Neural progenitor cell (in vitro differentiated cells): ENCODE results near the gene NUDC. TPM values are rescaled to one million over a fixed set of nuclear protein-coding genes. Genes with fewer than 3 reads are reported as not detected.

Source experiments
- DNase-seq: peaks from one replicate; pipeline ENCODE4 v3.0.0-alpha.2; 2016; ENCODE audit warnings: low spot score
- H2AFZ ChIP-seq: fragments of 200-600 bp; sonication (generic); replicated peaks from 2 replicates; pipeline ENCODE4 v1.6.1; 2016; ENCODE audit warnings: antibody characterized with exemption
- H3F3A ChIP-seq: fragments of 200-600 bp; sonication (generic); 2 replicates; pipeline ENCODE4 v1.6.1; 2016; ENCODE audit warnings: antibody characterized with exemption, low read depth
- H3K27ac ChIP-seq: fragments of 200-600 bp; sonication (generic); 2 replicates; pipeline ENCODE4 v1.5.1; 2016; ENCODE audit warnings: mild to moderate bottlenecking
- H3K27me3 ChIP-seq: fragments of 200-600 bp; sonication (generic); 2 replicates; pipeline ENCODE4 v1.6.1; 2016; ENCODE audit warnings: mild to moderate bottlenecking, moderate library complexity
- H3K36me3 ChIP-seq: fragments of 200-600 bp; sonication (generic); 2 replicates; pipeline ENCODE4 v1.5.1; 2016
- H3K4me1 ChIP-seq: fragments of 200-600 bp; sonication (generic); 2 replicates; pipeline ENCODE4 v1.6.1; 2016; ENCODE audit warnings: mixed run types
- H3K4me2 ChIP-seq: fragments of 200-600 bp; sonication (generic); 2 replicates; pipeline ENCODE4 v1.6.1; 2016
- H3K4me3 ChIP-seq: fragments of 200-600 bp; sonication (generic); 2 replicates; pipeline ENCODE4 v1.5.1; 2016
- H3K79me2 ChIP-seq: fragments of 200-600 bp; sonication (generic); 2 replicates; pipeline ENCODE4 v1.6.1; 2016; ENCODE audit warnings: low read depth
- H3K9ac ChIP-seq: fragments of 200-600 bp; sonication (generic); 2 replicates; pipeline ENCODE4 v1.6.1; 2016
- H3K9me3 ChIP-seq: fragments of 200-600 bp; sonication (generic); 2 replicates; pipeline ENCODE4 v1.5.1; 2016; ENCODE audit warnings: low read depth
- H4K20me1 ChIP-seq: fragments of 200-600 bp; sonication (generic); 2 replicates; pipeline ENCODE4 v1.6.1; 2016; ENCODE audit warnings: low read depth
- H3K27ac Mint-ChIP-seq: 3 replicates; pipeline ENCODE4 v1.8.0; 2021; ENCODE audit warnings: mixed read lengths
- H3K27me3 Mint-ChIP-seq: 2 replicates; pipeline ENCODE4 v1.8.0; 2022; ENCODE audit warnings: low read depth, mild to moderate bottlenecking, inconsistent platforms, moderate library complexity, mixed read lengths; ENCODE audit not compliant: insufficient read depth
- H3K36me3 Mint-ChIP-seq: 3 replicates; pipeline ENCODE4 v1.8.0; 2021; ENCODE audit warnings: mixed read lengths
- H3K4me1 Mint-ChIP-seq: 3 replicates; pipeline ENCODE4 v1.8.0; 2021; ENCODE audit warnings: mixed read lengths
- H3K4me3 Mint-ChIP-seq: 3 replicates; pipeline ENCODE4 v1.8.0; 2021; ENCODE audit warnings: mild to moderate bottlenecking, moderate library complexity, mixed read lengths
- H3K9me3 Mint-ChIP-seq: 3 replicates; pipeline ENCODE4 v1.8.0; 2020; ENCODE audit warnings: mixed read lengths
- CTCF ChIP-seq: fragments of 200-600 bp; sonication (generic); IDR thresholded peaks from 2 replicates; pipeline ENCODE4 v1.5.1; 2017; ENCODE audit warnings: antibody characterized with exemption, mild to moderate bottlenecking
- EZH2 ChIP-seq: fragments of 200-600 bp; sonication (generic); IDR thresholded peaks from 2 replicates; pipeline ENCODE4 v1.6.1; 2017; ENCODE audit warnings: antibody characterized with exemption, mild to moderate bottlenecking, moderate library complexity
- EZH2phosphoT487 ChIP-seq: fragments of 200-600 bp; sonication (generic); IDR thresholded peaks from 2 replicates; pipeline ENCODE4 v1.6.1; 2017; ENCODE audit warnings: antibody characterized with exemption
- total RNA-seq: library from RNA; depleted of rRNA; stranded (reverse); fragments of >200 nt; gene quantifications from 2 replicates; pipeline ENCODE4 v1.2.3, GENCODE V29; 2015; ENCODE audit warnings: low replicate concordance

NUDC gene
- total RNA-seq, 1 donor from 2014 or later = 28.6 TPM

DNA sequence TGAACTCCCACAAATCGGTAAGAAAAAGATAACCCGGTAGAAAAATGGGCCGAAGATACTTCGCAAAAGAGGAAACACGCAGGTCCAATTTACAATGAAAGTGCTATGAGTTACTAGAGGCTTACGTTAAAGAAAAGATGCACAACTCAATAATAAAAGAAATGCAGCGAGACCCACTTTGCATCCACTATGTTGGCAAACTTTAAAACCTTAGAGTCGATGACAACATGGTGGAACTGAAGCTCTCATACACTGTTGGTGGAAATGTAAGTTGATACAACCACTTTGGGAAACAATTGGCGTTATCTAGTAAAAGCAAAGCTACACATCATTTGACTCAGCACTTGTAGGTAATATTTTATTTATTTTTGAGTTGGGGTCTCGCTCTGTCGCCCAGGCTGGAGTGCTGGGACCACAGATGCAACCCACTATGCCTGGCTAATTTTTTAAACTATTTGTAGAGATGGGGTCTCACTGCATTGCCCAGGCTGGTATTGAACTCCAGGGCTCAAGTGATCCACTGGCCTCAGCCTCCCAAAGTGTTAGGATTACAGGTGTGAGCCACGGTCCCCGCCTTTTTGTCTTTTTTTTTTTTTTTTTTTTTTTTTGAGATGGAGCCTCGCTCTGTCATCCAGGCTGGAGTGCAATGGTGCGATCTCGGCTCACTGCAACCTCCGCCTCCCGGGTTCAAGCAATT, 20.6 kb upstream of the NUDC start:
- peak overlapping the region; percentile 90 for H3K4me3 ChIP-seq
- H3K4me2 ChIP-seq = peak overlapping the region; percentile 82
- H3K4me1 Mint-ChIP-seq = peaks cover 15% of the 10 kb centered on the region
- H4K20me1 ChIP-seq = no peaks in the 10 kb centered on the region
- no peaks in the 10 kb centered on the region for H3K9me3 ChIP-seq
- H3K4me1 ChIP-seq = peaks cover 9% of the 10 kb centered on the region
- peak overlapping the region; percentile 85 for H3K27ac Mint-ChIP-seq
- H2AFZ ChIP-seq = peak overlapping the region; percentile 95
- H3K36me3 ChIP-seq = no peaks in the 10 kb centered on the region
- H3K4me3 Mint-ChIP-seq = peak overlapping the region; percentile 90
- no peak for TF ChIP-seq CTCF
- no peak for TF ChIP-seq EZH2phosphoT487
- H3K27me3 Mint-ChIP-seq = peaks cover 3% of the 10 kb centered on the region
- no peaks in the 10 kb centered on the region for H3K9me3 Mint-ChIP-seq
- peaks cover 4% of the 10 kb centered on the region for H3K36me3 Mint-ChIP-seq
- H3K9ac ChIP-seq = peak overlapping the region; percentile 98
- DNase-seq = no peak
- H3K79me2 ChIP-seq = peaks cover 28% of the 10 kb centered on the region
- no peaks in the 10 kb centered on the region for H3K27me3 ChIP-seq
- H3F3A ChIP-seq = peaks cover 12% of the 10 kb centered on the region
- H3K27ac ChIP-seq = no peak overlapping the region

DNA sequence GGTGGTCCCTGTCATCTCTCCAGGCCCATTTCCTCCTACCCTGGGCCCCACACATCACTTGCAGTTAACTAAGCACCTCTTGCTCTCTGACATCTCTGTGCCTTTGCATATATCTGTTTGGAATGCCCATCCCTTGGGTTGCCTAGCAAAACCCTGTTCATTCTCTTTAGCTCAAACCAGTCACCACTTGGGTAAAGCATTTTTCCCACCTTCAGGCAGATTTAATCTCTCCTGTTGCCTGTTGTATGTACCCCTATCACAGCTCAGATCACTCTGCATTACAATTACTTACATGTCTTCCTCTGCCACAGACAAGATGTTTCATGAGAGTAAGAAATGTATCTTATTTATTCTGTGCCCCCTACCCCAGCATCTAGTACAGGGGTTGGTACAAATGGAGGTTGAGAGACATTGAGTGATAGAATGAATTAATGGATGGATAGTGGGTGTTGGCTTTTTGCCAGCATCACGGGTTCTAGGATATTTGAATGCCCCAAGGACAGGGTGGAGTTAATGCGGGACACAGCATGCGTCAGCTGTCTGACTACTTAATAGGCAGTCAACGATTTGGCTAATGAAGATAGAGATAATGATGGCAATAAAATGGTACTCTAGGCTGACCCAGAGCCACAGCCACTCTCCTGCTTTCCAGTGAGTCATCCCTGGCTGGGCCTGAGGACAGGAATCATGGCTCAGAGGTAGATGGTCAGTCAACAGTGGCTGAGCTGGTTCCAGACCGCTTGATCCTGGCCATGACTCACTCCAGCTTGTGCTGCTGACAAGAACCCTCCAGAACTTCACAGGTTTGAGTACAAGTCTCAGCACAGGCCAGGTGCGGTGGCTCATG, 14.2 kb upstream of the NUDC start:
- Histone ChIP-seq H3K4me1 (no peaks in the 10 kb centered on the region), H3K27me3 (peaks cover 3% of the 10 kb centered on the region), H3K4me2 (no peak overlapping the region), H3K27ac (no peak overlapping the region), H3F3A (peaks cover 2% of the 10 kb centered on the region), H3K9me3 (no peaks in the 10 kb centered on the region), H3K79me2 (no peaks in the 10 kb centered on the region), H3K36me3 (no peaks in the 10 kb centered on the region), H4K20me1 (no peaks in the 10 kb centered on the region), H3K9ac (no peak overlapping the region), H3K4me3 (no peak overlapping the region), H2AFZ (no peak overlapping the region)
- Mint-ChIP-seq H3K27ac (no peak overlapping the region), H3K9me3 (no peaks in the 10 kb centered on the region), H3K4me1 (no peaks in the 10 kb centered on the region), H3K36me3 (no peaks in the 10 kb centered on the region), H3K4me3 (no peak overlapping the region), H3K27me3 (peaks cover 5% of the 10 kb centered on the region)
- TF ChIP-seq EZH2 = no peak
- no peak for TF ChIP-seq EZH2phosphoT487
- no peak for TF ChIP-seq CTCF
- no peak for DNase-seq

DNA sequence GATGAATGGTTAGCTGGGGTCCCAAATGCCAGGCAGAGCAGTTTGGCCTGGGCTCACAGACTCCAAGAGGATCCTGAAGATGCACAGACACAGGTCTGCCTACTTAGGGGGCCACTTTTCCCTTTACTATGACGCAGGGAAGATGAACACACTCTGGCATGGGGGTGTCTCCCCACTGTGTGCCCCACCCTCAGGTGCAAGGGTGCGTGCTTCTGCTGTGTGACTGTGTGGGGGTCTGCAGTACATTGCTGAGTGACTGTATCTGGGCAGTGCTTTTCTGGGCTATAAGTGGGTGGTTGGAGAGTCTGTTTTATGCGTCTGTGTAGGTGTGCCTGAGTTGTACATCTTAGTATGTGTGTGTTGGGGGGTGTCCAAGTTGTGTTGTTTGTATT, 11.6 kb upstream of the NUDC start:
- no peak overlapping the region for H3K4me3 ChIP-seq
- H3K9me3 ChIP-seq = no peaks in the 10 kb centered on the region
- TF ChIP-seq CTCF (no peak), EZH2 (no peak)
- H3K9ac ChIP-seq = no peak overlapping the region
- H3K27me3 ChIP-seq = peaks cover 3% of the 10 kb centered on the region
- H3K27ac ChIP-seq = no peak overlapping the region
- no peaks in the 10 kb centered on the region for H3K36me3 ChIP-seq
- no peak overlapping the region for H3K4me2 ChIP-seq
- H3K4me1 ChIP-seq = no peaks in the 10 kb centered on the region
- no peaks in the 10 kb centered on the region for H3F3A ChIP-seq
- H3K4me3 Mint-ChIP-seq = no peak overlapping the region
- H3K79me2 ChIP-seq = no peaks in the 10 kb centered on the region
- no peaks in the 10 kb centered on the region for H4K20me1 ChIP-seq
- no peaks in the 10 kb centered on the region for H3K36me3 Mint-ChIP-seq
- no peak for DNase-seq
- no peak overlapping the region for H2AFZ ChIP-seq
- no peaks in the 10 kb centered on the region for H3K9me3 Mint-ChIP-seq
- H3K27me3 Mint-ChIP-seq = peaks cover 5% of the 10 kb centered on the region
- no peaks in the 10 kb centered on the region for H3K4me1 Mint-ChIP-seq
- H3K27ac Mint-ChIP-seq = no peak overlapping the region
